HEK293T (cell line): ENCODE measurements around the gene DLG2.

Source experiments
- CTCF ChIA-PET: fragments of 350-600 bp; formaldehyde crosslinking; extraction: SDS; loops from one replicate; lab custom pipeline; 2021; ENCODE audit warnings: antibody characterized with exemption, inconsistent platforms; lab: Yijun Ruan, JAX
- POLR2A ChIA-PET: fragments of 350-600 bp; formaldehyde crosslinking; extraction: SDS; loops from one replicate; lab custom pipeline; 2020; ENCODE audit warnings: antibody characterized with exemption, inconsistent platforms; lab: Yijun Ruan, JAX
- DNase-seq: peaks from one replicate; pipeline ENCODE4 v3.0.0; 2012; ENCODE audit warnings: mixed read lengths; ENCODE audit errors: extremely low spot score
- ARNT ChIP-seq: fragments of 450-650 bp; IDR thresholded peaks from 2 replicates; pipeline ENCODE4 v1.6.1; 2017; ENCODE audit warnings: mild to moderate bottlenecking
- BHLHE40 ChIP-seq: fragments of 450-650 bp; IDR thresholded peaks from 2 replicates; pipeline ENCODE4 v1.6.1; 2016; ENCODE audit warnings: mild to moderate bottlenecking, moderate library complexity, borderline replicate concordance
- CTBP1 ChIP-seq: fragments of 450-650 bp; IDR thresholded peaks from 2 replicates; pipeline ENCODE4 v1.6.1; 2016; ENCODE audit warnings: borderline replicate concordance
- ELF4 ChIP-seq: fragments of 450-650 bp; IDR thresholded peaks from 2 replicates; pipeline ENCODE4 v1.6.1; 2017; ENCODE audit warnings: antibody characterized with exemption
- FOXA1 ChIP-seq: fragments of 450-650 bp; IDR thresholded peaks from 2 replicates; pipeline ENCODE4 v1.6.1; 2016; ENCODE audit warnings: mild to moderate bottlenecking
- FOXK2 ChIP-seq: fragments of 450-650 bp; IDR thresholded peaks from 2 replicates; pipeline ENCODE4 v1.6.1; 2016; ENCODE audit warnings: mild to moderate bottlenecking
- FOXM1 ChIP-seq: fragments of 450-650 bp; IDR thresholded peaks from 2 replicates; pipeline ENCODE4 v1.6.1; 2017; ENCODE audit warnings: mild to moderate bottlenecking, borderline replicate concordance
- HDGF ChIP-seq: fragments of 450-650 bp; IDR thresholded peaks from 2 replicates; pipeline ENCODE4 v1.6.1; 2017; ENCODE audit warnings: antibody characterized with exemption, borderline replicate concordance
- L3MBTL2 ChIP-seq: fragments of 450-650 bp; conservative IDR thresholded peaks from 2 replicates; pipeline ENCODE4 v1.6.1; 2016; ENCODE audit warnings: mild to moderate bottlenecking
- LEF1 ChIP-seq: fragments of 450-650 bp; IDR thresholded peaks from 2 replicates; pipeline ENCODE4 v1.6.1; 2017; ENCODE audit warnings: mild to moderate bottlenecking, borderline replicate concordance
- NFRKB ChIP-seq: fragments of 450-650 bp; IDR thresholded peaks from 2 replicates; pipeline ENCODE4 v1.6.1; 2016; ENCODE audit warnings: mild to moderate bottlenecking, moderate library complexity
- PKNOX1 ChIP-seq: fragments of 450-650 bp; IDR thresholded peaks from 2 replicates; pipeline ENCODE4 v1.6.1; 2016
- SP1 ChIP-seq: fragments of 450-650 bp; IDR thresholded peaks from 2 replicates; pipeline ENCODE4 v1.6.1; 2017
- SUZ12 ChIP-seq: fragments of 450-650 bp; IDR thresholded peaks from 2 replicates; pipeline ENCODE4 v1.6.1; 2016; ENCODE audit warnings: mild to moderate bottlenecking
- TARDBP ChIP-seq: fragments of 450-650 bp; IDR thresholded peaks from 2 replicates; pipeline ENCODE4 v1.6.1; 2016
- ZNF384 ChIP-seq: fragments of 450-650 bp; IDR thresholded peaks from 2 replicates; pipeline ENCODE4 v1.6.1; 2016

The DLG2 gene

GRCh38 chr11:83661491-83662350, 1965.4 kb downstream of the DLG2 start:
- ChIA-PET POLR2A (no interaction called here), CTCF (no interaction called here)
- no peak for DNase-seq
- TF ChIP-seq L3MBTL2: no peak
- TF ChIP-seq FOXM1: no peak
- TF ChIP-seq ZNF384: no peak
- no peak for TF ChIP-seq SUZ12
- no peak for TF ChIP-seq LEF1
- TF ChIP-seq CTBP1: no peak
- no peak for TF ChIP-seq BHLHE40
- no peak for TF ChIP-seq PKNOX1
- no peak for TF ChIP-seq SP1
- no peak for TF ChIP-seq ELF4

- no peak for DNase-seq
- ChIA-PET POLR2A (no interaction called here), CTCF (no interaction called here)
- TF ChIP-seq TARDBP: no peak
- TF ChIP-seq LEF1: no peak
- no peak for TF ChIP-seq NFRKB
Measured at GRCh38 chr11:83659466-83659865, 1967.7 kb downstream of the DLG2 start.

GRCh38 chr11:83656796-83657330, 1970.3 kb downstream of the DLG2 start:
- CTCF ChIA-PET: no interaction called here
- TF ChIP-seq FOXK2 (no peak), TARDBP (no peak), PKNOX1 (no peak), HDGF (no peak), ARNT (no peak), LEF1 (no peak), SUZ12 (no peak), NFRKB (no peak), FOXM1 (no peak), CTBP1 (no peak), SP1 (no peak), FOXA1 (no peak)
- DNase-seq: no peak
- POLR2A ChIA-PET: no interaction called here

GRCh38 chr11:83655976-83656375, 1971.2 kb downstream of the DLG2 start:
- CTCF ChIA-PET: no interaction called here
- TF ChIP-seq CTBP1 (no peak), PKNOX1 (no peak), NFRKB (no peak), FOXK2 (no peak), L3MBTL2 (no peak), TARDBP (no peak), ARNT (no peak)
- POLR2A ChIA-PET: no interaction called here
- no peak for DNase-seq

GRCh38 chr11:83649528-83649855, 1977.7 kb downstream of the DLG2 start:
- CTCF ChIA-PET: no interaction called here

More at GRCh38 chr11:83649528-83649855, 1977.7 kb downstream of the DLG2 start:
- TF ChIP-seq SUZ12: no peak
- no peak for TF ChIP-seq PKNOX1
- DNase-seq: no peak
- POLR2A ChIA-PET: no interaction called here
